ENCODE results near the gene PIK3IP1. TPM values are rescaled to one million over a fixed set of nuclear protein-coding genes. Genes with fewer than 3 reads are reported as not detected.

The PIK3IP1 gene
- total RNA-seq, 1 donor from 2014 or later: 9.3 TPM

DNA sequence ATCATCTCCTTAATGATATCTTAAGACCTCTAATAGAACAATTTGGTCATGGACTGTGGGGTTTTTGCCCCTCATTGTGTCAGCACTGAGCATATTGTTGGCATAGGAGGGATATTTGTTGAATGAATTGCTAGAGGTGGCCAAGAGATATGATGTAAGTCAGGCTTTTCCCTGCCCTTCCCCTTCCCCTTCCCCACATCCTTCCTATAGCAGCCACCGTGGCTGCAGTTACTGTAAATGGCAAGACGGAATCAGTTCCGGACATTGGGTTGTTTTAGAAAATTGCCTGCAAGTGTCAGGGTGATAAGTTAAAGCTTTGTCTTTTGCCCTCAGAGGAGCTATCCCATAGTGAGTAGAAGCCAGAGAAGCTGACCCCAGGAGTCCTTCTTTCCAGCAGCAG lies 57.2 kb downstream of the PIK3IP1 start:
- H3K4me3 Mint-ChIP-seq (ENCODE audit: low read depth): no peak overlapping the region
- no peaks in the 10 kb centered on the region for H3K27me3 Mint-ChIP-seq (ENCODE audit: low read depth)
- H3K4me1 Mint-ChIP-seq (ENCODE audit: low read depth): peaks cover 39% of the 10 kb centered on the region
- DNase-seq (ENCODE audit: low spot score): no peak
- no peak overlapping the region for H3K27ac Mint-ChIP-seq
- intact Hi-C loops (cut with micrococcal nuclease): no loop called here
- H3K9me3 Mint-ChIP-seq: no peaks in the 10 kb centered on the region
- peaks cover 13% of the 10 kb centered on the region for H3K36me3 Mint-ChIP-seq (ENCODE audit: low read depth)

DNA sequence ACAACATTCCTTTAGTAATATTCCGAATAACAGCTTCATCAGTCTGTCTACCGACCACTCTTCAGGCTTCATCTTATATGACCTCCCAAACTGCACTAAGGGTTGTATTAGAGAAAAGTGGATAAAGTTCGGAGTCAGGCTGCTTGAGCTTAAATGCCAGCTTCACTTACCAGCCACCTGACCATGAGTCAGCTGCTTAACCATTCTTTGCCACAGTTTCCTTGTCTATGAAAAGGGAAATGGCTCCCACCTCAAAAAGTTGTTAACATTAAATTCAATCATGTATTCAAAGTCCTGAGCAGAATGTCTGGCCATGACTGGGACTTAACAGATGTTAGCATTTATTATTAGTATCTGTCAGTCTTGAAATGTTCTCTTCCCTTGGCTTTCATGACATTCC lies 59.3 kb downstream of the PIK3IP1 start:
- no peak overlapping the region for H3K4me3 Mint-ChIP-seq (ENCODE audit: low read depth)
- intact Hi-C loops (cut with micrococcal nuclease): no loop called here
- H3K36me3 Mint-ChIP-seq (ENCODE audit: low read depth): peaks cover 20% of the 10 kb centered on the region

More for the DNA sequence above, 59.3 kb downstream of the PIK3IP1 start:
- Mint-ChIP-seq H3K27me3 (ENCODE audit: low read depth) (no peaks in the 10 kb centered on the region), H3K27ac (no peak overlapping the region), H3K9me3 (no peaks in the 10 kb centered on the region), H3K4me1 (ENCODE audit: low read depth) (peaks cover 40% of the 10 kb centered on the region)
- DNase-seq (ENCODE audit: low spot score): no peak

Other genes starting within 250 kb of the PIK3IP1 start
- gene SMTN, start 211.2 kb downstream of the PIK3IP1 start, total RNA-seq: 27.0 and 28.9 TPM in 2 replicates
- gene SELENOM, start 184.9 kb downstream of the PIK3IP1 start, total RNA-seq: 7.9 and 9.4 TPM in 2 replicates
- gene INPP5J, start 169.5 kb downstream of the PIK3IP1 start, total RNA-seq: 0.18 and 0.30 TPM in 2 replicates
- not detected in 2 replicates for gene PLA2G3, start 152.0 kb downstream of the PIK3IP1 start, total RNA-seq
- 15.5 and 18.1 TPM in 2 replicates for gene RNF185, start 132.3 kb downstream of the PIK3IP1 start, total RNA-seq
- 31.1 and 33.9 TPM in 2 replicates for gene LIMK2, start 80.2 kb downstream of the PIK3IP1 start, total RNA-seq
- gene PATZ1, start 53.9 kb upstream of the PIK3IP1 start, total RNA-seq: 30.6 and 31.0 TPM in 2 replicates
- gene DRG1, start 107.1 kb upstream of the PIK3IP1 start, total RNA-seq: 109 and 132 TPM in 2 replicates
- gene EIF4ENIF1, start 197.4 kb upstream of the PIK3IP1 start, total RNA-seq: 96.5 and 103 TPM in 2 replicates
- 409 and 435 TPM in 2 replicates for gene SFI1, start 204.0 kb upstream of the PIK3IP1 start, total RNA-seq